Endothelial cell (in vitro differentiated cells): ENCODE results near the gene ADGRB2. TPM values are rescaled to one million over a fixed set of nuclear protein-coding genes. Genes with fewer than 3 reads are reported as not detected.

Experiments
- DNase-seq: peaks from one replicate; pipeline ENCODE4 v3.0.0; 2021; ENCODE audit warnings: low spot score
- H3K27ac Mint-ChIP-seq: one replicate; pipeline ENCODE4 v1.8.0; 2021; ENCODE audit warnings: mixed read lengths, inconsistent platforms; ENCODE audit not compliant: unreplicated experiment
- H3K27me3 Mint-ChIP-seq: one replicate; pipeline ENCODE4 v1.8.0; 2021; ENCODE audit warnings: mild to moderate bottlenecking, moderate library complexity, mixed read lengths, inconsistent platforms; ENCODE audit not compliant: unreplicated experiment
- H3K36me3 Mint-ChIP-seq: one replicate; pipeline ENCODE4 v1.8.0; 2021; ENCODE audit warnings: mild to moderate bottlenecking, low read depth, mixed read lengths, inconsistent platforms; ENCODE audit not compliant: unreplicated experiment
- H3K4me1 Mint-ChIP-seq: one replicate; pipeline ENCODE4 v1.8.0; 2021; ENCODE audit warnings: mild to moderate bottlenecking, mixed read lengths, inconsistent platforms; ENCODE audit not compliant: unreplicated experiment
- H3K4me3 Mint-ChIP-seq: one replicate; pipeline ENCODE4 v1.8.0; 2021; ENCODE audit warnings: mild to moderate bottlenecking, mixed read lengths, inconsistent platforms; ENCODE audit not compliant: unreplicated experiment
- H3K9me3 Mint-ChIP-seq: one replicate; pipeline ENCODE4 v1.8.0; 2021; ENCODE audit warnings: mixed read lengths, inconsistent platforms; ENCODE audit not compliant: unreplicated experiment
- total RNA-seq: library from RNA; stranded (reverse); fragmentation: NEBNext Ultra II Directional; extraction: Animal tissue kit (Norgen Biotek cat#: 25700); gene quantifications from one replicate; pipeline ENCODE4 v1.2.1, GENCODE V29; 2021; ENCODE audit not compliant: unreplicated experiment
- TF ChIP-seq, protein P1 (sequence below): fragments of 200-600 bp; sonication (generic); IDR thresholded peaks from one replicate; pipeline ENCODE4 v1.5.0; 2021; ENCODE audit warnings: antibody characterized with exemption; ENCODE audit not compliant: unreplicated experiment

The ADGRB2 gene
- total RNA-seq, 1 donor from 2014 or later = 0.44 TPM

- no peak overlapping the region for H3K4me3 Mint-ChIP-seq
- TF ChIP-seq, protein P1, sequence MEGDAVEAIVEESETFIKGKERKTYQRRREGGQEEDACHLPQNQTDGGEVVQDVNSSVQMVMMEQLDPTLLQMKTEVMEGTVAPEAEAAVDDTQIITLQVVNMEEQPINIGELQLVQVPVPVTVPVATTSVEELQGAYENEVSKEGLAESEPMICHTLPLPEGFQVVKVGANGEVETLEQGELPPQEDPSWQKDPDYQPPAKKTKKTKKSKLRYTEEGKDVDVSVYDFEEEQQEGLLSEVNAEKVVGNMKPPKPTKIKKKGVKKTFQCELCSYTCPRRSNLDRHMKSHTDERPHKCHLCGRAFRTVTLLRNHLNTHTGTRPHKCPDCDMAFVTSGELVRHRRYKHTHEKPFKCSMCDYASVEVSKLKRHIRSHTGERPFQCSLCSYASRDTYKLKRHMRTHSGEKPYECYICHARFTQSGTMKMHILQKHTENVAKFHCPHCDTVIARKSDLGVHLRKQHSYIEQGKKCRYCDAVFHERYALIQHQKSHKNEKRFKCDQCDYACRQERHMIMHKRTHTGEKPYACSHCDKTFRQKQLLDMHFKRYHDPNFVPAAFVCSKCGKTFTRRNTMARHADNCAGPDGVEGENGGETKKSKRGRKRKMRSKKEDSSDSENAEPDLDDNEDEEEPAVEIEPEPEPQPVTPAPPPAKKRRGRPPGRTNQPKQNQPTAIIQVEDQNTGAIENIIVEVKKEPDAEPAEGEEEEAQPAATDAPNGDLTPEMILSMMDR = no peak
- peaks cover 13% of the 10 kb centered on the region for H3K27me3 Mint-ChIP-seq
- peaks cover 5% of the 10 kb centered on the region for H3K36me3 Mint-ChIP-seq
- DNase-seq = no peak
- no peak overlapping the region for H3K27ac Mint-ChIP-seq
- peaks cover 11% of the 10 kb centered on the region for H3K4me1 Mint-ChIP-seq
- H3K9me3 Mint-ChIP-seq = no peaks in the 10 kb centered on the region
These were observed 59.7 kb downstream of the ADGRB2 start for GRCh38 chr1:31704271-31705079.

DNA sequence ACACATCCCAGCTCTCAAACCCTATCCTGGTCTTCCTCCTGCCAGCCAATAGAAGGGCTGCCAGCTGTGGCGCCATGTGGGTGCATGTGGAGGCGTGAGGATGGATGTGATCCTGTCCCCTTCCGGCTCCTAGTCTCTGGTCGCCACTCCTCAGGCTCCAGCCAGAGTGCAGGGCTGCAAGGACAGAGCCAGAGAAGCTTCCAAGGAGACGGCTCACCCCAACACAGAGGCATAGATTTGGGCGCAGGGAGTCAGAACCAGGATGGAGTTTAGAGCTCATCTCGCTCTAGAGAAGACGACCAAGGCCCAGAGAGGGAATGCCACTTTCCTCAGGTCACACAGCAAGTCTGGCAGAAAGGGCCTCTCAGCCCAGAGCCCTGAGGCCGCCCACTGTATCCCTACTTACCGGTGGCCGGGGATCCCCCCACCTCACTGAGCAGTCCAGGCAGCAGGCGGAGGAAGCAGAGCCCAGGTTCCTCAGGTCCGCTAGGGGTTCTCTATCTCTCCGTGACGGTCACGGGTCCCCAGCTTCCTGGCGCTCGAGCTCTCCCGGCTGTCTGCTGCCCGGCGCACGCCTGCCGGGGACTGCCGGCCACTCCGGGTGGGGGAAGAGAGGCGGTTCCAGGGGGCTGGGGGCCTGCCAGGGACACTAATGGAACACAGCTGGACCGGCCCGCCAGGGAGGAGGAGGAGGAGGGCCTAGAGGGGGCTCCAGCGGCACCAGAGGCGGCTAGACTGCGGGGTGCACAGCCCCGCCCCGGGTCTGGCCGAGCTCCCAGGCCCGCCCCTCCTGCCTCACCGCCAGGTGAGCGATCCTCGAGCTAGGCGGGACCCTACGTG is 60.5 kb downstream of the ADGRB2 start, which contains the start of gene COL16A1:
Gene COL16A1, minus strand, starts transcription at position 587 of the 840 bp plus-strand sequence. CDS start 1,824 bp downstream, outside the sequence.
- DNase-seq = peak; percentile 35
- TF ChIP-seq, protein P1 = no peak
- H3K4me1 Mint-ChIP-seq = peaks cover 14% of the 10 kb centered on the region
- H3K36me3 Mint-ChIP-seq = peaks cover 5% of the 10 kb centered on the region
- no peak within 1 kb of the TSS for H3K27ac Mint-ChIP-seq
- peaks cover 13% of the 10 kb centered on the region for H3K27me3 Mint-ChIP-seq
- H3K4me3 Mint-ChIP-seq = peak within 1 kb of the TSS; percentile 31
- no peaks in the 10 kb centered on the region for H3K9me3 Mint-ChIP-seq

GRCh38 chr1:31702836-31703404 is 61.2 kb downstream of the ADGRB2 start:
- TF ChIP-seq, protein P1 = no peak
- no peak for DNase-seq
- no peaks in the 10 kb centered on the region for H3K9me3 Mint-ChIP-seq
- peaks cover 15% of the 10 kb centered on the region for H3K27me3 Mint-ChIP-seq
- H3K27ac Mint-ChIP-seq = no peak overlapping the region
- peaks cover 5% of the 10 kb centered on the region for H3K36me3 Mint-ChIP-seq
- H3K4me3 Mint-ChIP-seq = no peak overlapping the region
- peaks cover 14% of the 10 kb centered on the region for H3K4me1 Mint-ChIP-seq

DNA sequence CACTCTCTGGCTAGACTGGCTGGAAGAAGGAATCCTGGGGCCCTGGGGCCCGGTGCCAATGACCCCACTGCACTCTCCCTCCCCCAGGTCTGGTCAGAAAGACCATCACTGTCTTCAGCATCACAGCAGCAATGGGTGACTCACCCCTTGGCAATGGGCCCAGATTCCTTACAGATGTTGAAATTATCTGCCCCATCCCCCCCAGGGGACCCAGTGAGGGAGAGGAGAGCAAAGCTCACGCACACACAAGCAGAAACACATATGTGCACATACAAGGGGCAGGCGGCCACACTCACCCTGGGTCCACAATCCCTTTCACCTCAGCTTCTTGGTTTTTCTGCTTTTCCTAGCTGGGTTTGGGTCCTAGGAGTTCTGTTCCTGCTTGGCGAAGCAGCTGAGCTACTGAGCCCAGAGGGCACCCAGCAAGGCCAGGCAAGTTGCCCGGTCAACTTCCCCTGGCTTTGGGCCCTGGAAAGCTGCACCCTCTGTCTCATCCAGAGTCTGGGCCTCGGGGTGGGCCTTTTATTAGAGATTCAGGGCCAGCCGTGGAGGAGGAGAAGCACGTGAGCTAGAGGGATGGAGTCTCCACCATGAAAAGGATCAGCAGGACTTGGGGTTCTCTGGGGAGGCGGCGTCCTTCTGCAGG is 62.9 kb downstream of the ADGRB2 start:
- H3K36me3 Mint-ChIP-seq = peaks cover 5% of the 10 kb centered on the region
- no peak overlapping the region for H3K27ac Mint-ChIP-seq
- TF ChIP-seq, protein P1 = no peak
- peaks cover 12% of the 10 kb centered on the region for H3K27me3 Mint-ChIP-seq
- H3K9me3 Mint-ChIP-seq = no peaks in the 10 kb centered on the region
- no peak for DNase-seq
- peaks cover 10% of the 10 kb centered on the region for H3K4me1 Mint-ChIP-seq
- H3K4me3 Mint-ChIP-seq = no peak overlapping the region
